SK-N-MC (cell line): ENCODE measurements around the gene OR2T2.
"Not testable (repeated sequence)": the region's sequence is repeated elsewhere in the genome, so short reads cannot be mapped to it uniquely, and the experiment has no call there.

ENCODE experiments used
- EZH2 ChIP-seq: fragments of 200-600 bp; sonication (generic); IDR thresholded peaks from one replicate; pipeline ENCODE4 v1.6.1; 2017; ENCODE audit warnings: antibody characterized with exemption
- FOXP2 ChIP-seq: optimal IDR thresholded peaks from 2 replicates; pipeline ENCODE3; 2011; ENCODE audit warnings: mild to moderate bottlenecking, moderate library complexity; ENCODE audit not compliant: insufficient read depth; ENCODE audit errors: extremely low read length, control extremely low read depth
- POLR2AphosphoS5 ChIP-seq: IDR thresholded peaks from 2 replicates; pipeline ENCODE4 v1.6.1; 2012; ENCODE audit warnings: mild to moderate bottlenecking, low read depth, low read length, borderline replicate concordance

- not testable (repeated sequence) for TF ChIP-seq EZH2, POLR2AphosphoS5, FOXP2
Measured at GRCh38 chr1:248432201-248432600, 13.2 kb upstream of the OR2T2 start.
